K562 (cell line): ENCODE data around the gene ATP8B2. TPM values are rescaled to one million over a fixed set of nuclear protein-coding genes. Genes with fewer than 3 reads are reported as not detected.
A peak's percentile ranks its signal among the peaks of the same experiment; 100 is the strongest.

Source experiments
- ATAC-seq: fragments of 200-7000 bp; cut with Tn5 transposase; 3 replicates; pipeline ENCODE4 v1.9.1; 2020; ENCODE audit warnings: moderate library complexity
- BruUV-seq: library from RNA; stranded (reverse); fragments of 400-500 nt; replicated peaks from 2 replicates; lab custom pipeline; 2021; lab: Mats Ljungman, UMichigan
- CTCF ChIA-PET: fragments of 300-600 bp; formaldehyde crosslinking; extraction: SDS; loops from one replicate; lab custom pipeline; 2021; ENCODE audit warnings: low intra/inter-chr PET ratio; lab: Yijun Ruan, JAX
- POLR2A ChIA-PET: fragments of 300-600, 350-650 bp; sonication (Branson Sonifier 250); formaldehyde crosslinking; extraction: SDS; loops from one replicate; lab custom pipeline; 2021; ENCODE audit warnings: antibody characterized with exemption, inconsistent platforms; lab: Yijun Ruan, JAX
- DNase-seq, 4 experiments: peaks; one replicate each; pipeline versions ENCODE4 v3.0.0 to v3.0.0-alpha.2; 2011 to 2018; ENCODE audit warnings: low spot score in 3 of 4, mixed read lengths in 3 of 4; ENCODE audit errors: extremely low read depth in 1 of 4
- FAIRE-seq: peaks from 2 replicates; lab custom pipeline; 2011; peaks lifted over from hg19 to GRCh38; lab: Jason Lieb, UNC
- H2AFZ ChIP-seq: 2 replicates; pipeline ENCODE4 v1.6.0; 2011; ENCODE audit warnings: low read depth, low read length, control low read depth, inconsistent platforms
- H3K27ac ChIP-seq: fragments of 200-600 bp; 3 replicates; pipeline ENCODE4 v1.8.0; 2011; ENCODE audit warnings: low read depth, mild to moderate bottlenecking, control low read depth, inconsistent platforms, low read length, moderate library complexity, mixed read lengths; ENCODE audit errors: extremely low read depth
- H3K27me3 ChIP-seq, 2 experiments: fragments of 300-600 bp in 1 of 2; 2 replicates in 1 of 2; 3 replicates in 1 of 2; pipeline versions ENCODE4 v1.6.0 to v1.8.0; 2011; ENCODE audit warnings: inconsistent platforms in 2 of 2, low read length in 2 of 2, mild to moderate bottlenecking in 1 of 2, mixed read lengths in 1 of 2, moderate library complexity in 1 of 2; ENCODE audit not compliant: control insufficient read depth in 2 of 2, insufficient read depth in 2 of 2
- H3K36me3 ChIP-seq: fragments of 300-600 bp; 3 replicates; pipeline ENCODE4 v1.8.0; 2011; ENCODE audit warnings: mild to moderate bottlenecking, low read length, inconsistent platforms; ENCODE audit not compliant: control insufficient read depth, insufficient read depth
- H3K4me1 ChIP-seq, 2 experiments: fragments of 200-600 bp in 1 of 2; replicated peaks in 1 of 2; 2 replicates in 1 of 2; 3 replicates in 1 of 2; pipeline versions ENCODE4 v1.5.1 to v1.8.0; 2011; ENCODE audit warnings: inconsistent platforms in 2 of 2, low read length in 2 of 2, mild to moderate bottlenecking in 1 of 2, mixed read lengths in 1 of 2, moderate library complexity in 1 of 2; ENCODE audit not compliant: control insufficient read depth in 2 of 2, insufficient read depth in 2 of 2
- H3K4me2 ChIP-seq: 2 replicates; pipeline ENCODE4 v1.6.1; 2011; ENCODE audit warnings: low read length, control low read depth, inconsistent platforms, mixed read lengths; ENCODE audit not compliant: insufficient read depth
- H3K4me3 ChIP-seq: fragments of 200-600 bp; sonication (generic), shearing (Covaris generic); 2 replicates; pipeline ENCODE4 v1.5.1; 2016; ENCODE audit warnings: control low read depth, inconsistent platforms
- H3K79me2 ChIP-seq: fragments of 200-600 bp; 3 replicates; pipeline ENCODE4 v1.8.0; 2011; ENCODE audit warnings: low read length, inconsistent platforms; ENCODE audit not compliant: control insufficient read depth, insufficient read depth
- H3K9ac ChIP-seq, 2 experiments: 2 replicates each; pipeline versions ENCODE4 v1.6.0 to v1.6.1; 2011; ENCODE audit warnings: low read depth in 2 of 2, low read length in 2 of 2, control low read depth in 1 of 2, inconsistent platforms in 1 of 2, mild to moderate bottlenecking in 1 of 2, mixed read lengths in 1 of 2; ENCODE audit not compliant: insufficient read depth in 1 of 2
- H3K9me1 ChIP-seq: one replicate; pipeline ENCODE4 v1.6.0; 2011; ENCODE audit warnings: inconsistent platforms, mild to moderate bottlenecking, low read length, moderate library complexity; ENCODE audit not compliant: control insufficient read depth, insufficient read depth
- H3K9me3 ChIP-seq: replicated peaks from 2 replicates; pipeline ENCODE4 v1.5.1; 2011; ENCODE audit warnings: low read depth, low read length, inconsistent platforms; ENCODE audit not compliant: control insufficient read depth, insufficient read depth
- H4K20me1 ChIP-seq: replicated peaks from 2 replicates; pipeline ENCODE4 v1.6.1; 2011; ENCODE audit warnings: low read length, inconsistent platforms, mixed read lengths; ENCODE audit not compliant: control insufficient read depth, insufficient read depth
- MAZ ChIP-seq, 2 experiments: fragments of 450-650 bp in 1 of 2; sonication (generic) in 1 of 2; formaldehyde crosslinking; IDR thresholded peaks in 1 of 2; conservative IDR thresholded peaks in 1 of 2; 2 replicates each; pipeline versions ENCODE4 v1.4.0 to v1.5.0; 2020; ENCODE audit warnings: mild to moderate bottlenecking in 1 of 2, missing genetic modification reagents in 1 of 2
- ZNF384 ChIP-seq: IDR thresholded peaks from 2 replicates; pipeline ENCODE4 v1.6.1; 2012; ENCODE audit warnings: low read depth, low read length, improper control_type of control experiment
- ZNF764 ChIP-seq: fragments of 250-450 bp; sonication (Bioruptor Pico); IDR thresholded peaks from 2 replicates; pipeline ENCODE4 v1.4.0; 2020; ENCODE audit warnings: low read depth, mild to moderate bottlenecking, moderate library complexity
- WGBS: fragments of 100-300 bp; shearing (Covaris generic); methylation state at CpG from one replicate; pipeline ENCODE4 v1.1.6; 2016; ENCODE audit warnings: low coverage, mixed read lengths; ENCODE audit not compliant: insufficient coverage; ENCODE audit errors: missing lambda C conversion rate; 5-methylcytosine and 5-hydroxymethylcytosine counted together
- in situ Hi-C: fragments of 300-500 bp; cut with MboI; formaldehyde crosslinking; loops from 4 replicates; pipeline ENCODE4 v1.15.0; 2018; ENCODE audit warnings: inconsistent platforms, mixed read lengths
- intact Hi-C: fragments of 100-400 bp; cut with micrococcal nuclease; formaldehyde crosslinking; loops from 2 replicates; pipeline ENCODE4 v1.14.2; 2022
- polyA plus RNA-seq, 8 experiments: library from polyadenylated mRNA; depleted of rRNA in 4 of 8; stranded (reverse) in 5 of 8; unstranded in 3 of 8; fragments of >200 nt; fragmentation: Nextera tagmentation in 2 of 8; fragmentation: Illumina TruSeq in 1 of 8; extraction: Ambion mirVana in 2 of 8; extraction: Trizol in 1 of 8; gene quantifications; 2 replicates each; pipeline versions ENCODE4 v1.2.1 to v1.2.3, GENCODE V29; 2011 to 2014; ENCODE audit warnings: inconsistent platforms in 1 of 8, missing spikeins in 1 of 8
- total RNA-seq, 7 experiments: library from RNA; depleted of rRNA in 6 of 7; stranded (reverse); fragments of >200 nt in 6 of 7; fragmentation: Illumina TruSeq in 2 of 7; extraction: Trizol in 2 of 7; gene quantifications; 2 replicates each; pipeline versions ENCODE4 v1.2.1 to v1.2.3, GENCODE V29; 2011 to 2021; ENCODE audit warnings: low replicate concordance in 1 of 7
- TF ChIP-seq, protein P1 (sequence below): fragments of 150-350 bp; IDR thresholded peaks from 2 replicates; pipeline ENCODE4 v1.6.1; 2014; ENCODE audit warnings: low read depth, mild to moderate bottlenecking, low read length, borderline replicate concordance
- TF ChIP-seq, protein P2 (sequence below): sonication (generic); formaldehyde crosslinking; IDR thresholded peaks from 2 replicates; pipeline ENCODE4 v1.8.0; 2022; ENCODE audit warnings: missing genetic modification reagents, mild to moderate bottlenecking, borderline replicate concordance
- TF ChIP-seq, protein P3 (sequence below): fragments of 450-650 bp; IDR thresholded peaks from 2 replicates; pipeline ENCODE4 v1.6.1; 2017; ENCODE audit warnings: antibody characterized with exemption, mild to moderate bottlenecking
- TF ChIP-seq, protein P4 (sequence below): sonication (generic); formaldehyde crosslinking; IDR thresholded peaks from 2 replicates; pipeline ENCODE4 v1.4.0; 2020; ENCODE audit warnings: mild to moderate bottlenecking, missing genetic modification reagents

Gene ATP8B2
- total and polyA plus RNA-seq, 9 of the 15 experiments (the other 6 are each of a cell fraction or from before 2014, with no cell fraction given): 0.27 to 33.2 (median 18.4) TPM

DNA sequence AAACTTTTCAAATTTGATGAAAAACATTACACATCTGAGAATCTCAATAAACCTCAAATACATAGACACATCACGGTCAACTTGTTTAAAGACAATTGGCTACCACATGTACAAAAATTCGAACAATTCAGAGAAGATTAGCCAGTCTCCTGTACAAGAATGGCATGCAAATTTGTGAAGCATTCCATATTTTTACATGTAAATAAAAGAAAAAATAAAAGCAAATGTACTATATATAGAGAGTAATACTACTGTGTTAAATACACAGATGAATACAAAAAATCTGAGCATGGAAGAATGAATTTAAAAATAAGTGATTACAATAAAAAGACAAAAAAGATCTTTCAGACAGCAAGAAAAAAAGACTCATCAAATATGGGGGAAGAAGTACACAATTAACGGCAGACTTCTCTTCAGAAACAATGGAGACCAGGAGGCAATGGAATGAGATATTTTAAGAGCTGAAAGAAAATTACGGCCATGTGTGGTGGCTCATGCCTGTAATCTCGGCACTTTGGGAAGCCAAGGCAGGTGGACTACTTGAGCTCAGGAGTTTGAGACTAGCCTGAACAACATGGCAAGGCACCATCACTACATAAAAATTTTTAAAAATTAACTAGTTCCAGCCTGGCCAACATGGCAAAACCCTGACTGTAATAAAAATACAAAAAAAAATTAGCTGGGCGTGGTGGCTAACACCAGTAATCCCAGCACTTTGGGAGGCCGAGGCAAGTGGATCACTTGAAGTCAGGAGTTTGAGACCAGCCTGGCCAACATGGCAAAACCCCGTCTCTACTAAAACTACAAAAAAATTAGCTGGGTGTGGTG, 29.7 kb upstream of the ATP8B2 start:
- intact Hi-C loops (no loop called here), in situ Hi-C loops (no loop called here)
- Histone ChIP-seq H2AFZ (no peak overlapping the region), H3K27ac (no peak overlapping the region), H3K27me3 (no peaks in the 10 kb centered on the region), H3K4me1 (peaks cover 7 to 9% of the 10 kb centered on the region in 2 experiments; a peak in 3 of 5 replicates), H3K4me3 (no peak overlapping the region), H3K9me1 (no peaks in the 10 kb centered on the region), H3K4me2 (no peak overlapping the region), H3K9me3 (peaks cover 8% of the 10 kb centered on the region), H4K20me1 (no peaks in the 10 kb centered on the region), H3K9ac (no peak overlapping the region), H3K79me2 (no peaks in the 10 kb centered on the region), H3K36me3 (no peaks in the 10 kb centered on the region)
- POLR2A ChIA-PET: interaction anchor here (0.8 kb wide), 1 partner anchor 9 kb away, joined by 4 read pairs; no protein-coding TSS in a partner anchor
- CTCF ChIA-PET: no interaction called here
- 22% methylated on average over 8 of the region's 8 CpGs for whole genome bisulfite sequencing
- FAIRE-seq (no peak), DNase-seq (peak in 3 of 4 experiments; percentile 48 to 50 (median 49)), ATAC-seq (no peak)
- no TSS peak for BruUV-seq
- TF ChIP-seq ZNF384 (peak; percentile 41; the same call in 1 of the 2 replicates), ZNF764 (CRISPR knock-in tag) (no peak), MAZ (CRISPR knock-in tag; conservative IDR thresholded peaks at IDR 0.05 in 1 of 2, IDR thresholded peaks at IDR 0.05 in 1 of 2) (peak in 1 of 2 experiments; percentile 36; a peak in 1 of 4 replicates)
- TF ChIP-seq, protein P1, sequence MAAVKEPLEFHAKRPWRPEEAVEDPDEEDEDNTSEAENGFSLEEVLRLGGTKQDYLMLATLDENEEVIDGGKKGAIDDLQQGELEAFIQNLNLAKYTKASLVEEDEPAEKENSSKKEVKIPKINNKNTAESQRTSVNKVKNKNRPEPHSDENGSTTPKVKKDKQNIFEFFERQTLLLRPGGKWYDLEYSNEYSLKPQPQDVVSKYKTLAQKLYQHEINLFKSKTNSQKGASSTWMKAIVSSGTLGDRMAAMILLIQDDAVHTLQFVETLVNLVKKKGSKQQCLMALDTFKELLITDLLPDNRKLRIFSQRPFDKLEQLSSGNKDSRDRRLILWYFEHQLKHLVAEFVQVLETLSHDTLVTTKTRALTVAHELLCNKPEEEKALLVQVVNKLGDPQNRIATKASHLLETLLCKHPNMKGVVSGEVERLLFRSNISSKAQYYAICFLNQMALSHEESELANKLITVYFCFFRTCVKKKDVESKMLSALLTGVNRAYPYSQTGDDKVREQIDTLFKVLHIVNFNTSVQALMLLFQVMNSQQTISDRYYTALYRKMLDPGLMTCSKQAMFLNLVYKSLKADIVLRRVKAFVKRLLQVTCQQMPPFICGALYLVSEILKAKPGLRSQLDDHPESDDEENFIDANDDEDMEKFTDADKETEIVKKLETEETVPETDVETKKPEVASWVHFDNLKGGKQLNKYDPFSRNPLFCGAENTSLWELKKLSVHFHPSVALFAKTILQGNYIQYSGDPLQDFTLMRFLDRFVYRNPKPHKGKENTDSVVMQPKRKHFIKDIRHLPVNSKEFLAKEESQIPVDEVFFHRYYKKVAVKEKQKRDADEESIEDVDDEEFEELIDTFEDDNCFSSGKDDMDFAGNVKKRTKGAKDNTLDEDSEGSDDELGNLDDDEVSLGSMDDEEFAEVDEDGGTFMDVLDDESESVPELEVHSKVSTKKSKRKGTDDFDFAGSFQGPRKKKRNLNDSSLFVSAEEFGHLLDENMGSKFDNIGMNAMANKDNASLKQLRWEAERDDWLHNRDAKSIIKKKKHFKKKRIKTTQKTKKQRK: no peak
- TF ChIP-seq, protein P2, sequence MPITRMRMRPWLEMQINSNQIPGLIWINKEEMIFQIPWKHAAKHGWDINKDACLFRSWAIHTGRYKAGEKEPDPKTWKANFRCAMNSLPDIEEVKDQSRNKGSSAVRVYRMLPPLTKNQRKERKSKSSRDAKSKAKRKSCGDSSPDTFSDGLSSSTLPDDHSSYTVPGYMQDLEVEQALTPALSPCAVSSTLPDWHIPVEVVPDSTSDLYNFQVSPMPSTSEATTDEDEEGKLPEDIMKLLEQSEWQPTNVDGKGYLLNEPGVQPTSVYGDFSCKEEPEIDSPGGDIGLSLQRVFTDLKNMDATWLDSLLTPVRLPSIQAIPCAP: no peak
- TF ChIP-seq, protein P3, sequence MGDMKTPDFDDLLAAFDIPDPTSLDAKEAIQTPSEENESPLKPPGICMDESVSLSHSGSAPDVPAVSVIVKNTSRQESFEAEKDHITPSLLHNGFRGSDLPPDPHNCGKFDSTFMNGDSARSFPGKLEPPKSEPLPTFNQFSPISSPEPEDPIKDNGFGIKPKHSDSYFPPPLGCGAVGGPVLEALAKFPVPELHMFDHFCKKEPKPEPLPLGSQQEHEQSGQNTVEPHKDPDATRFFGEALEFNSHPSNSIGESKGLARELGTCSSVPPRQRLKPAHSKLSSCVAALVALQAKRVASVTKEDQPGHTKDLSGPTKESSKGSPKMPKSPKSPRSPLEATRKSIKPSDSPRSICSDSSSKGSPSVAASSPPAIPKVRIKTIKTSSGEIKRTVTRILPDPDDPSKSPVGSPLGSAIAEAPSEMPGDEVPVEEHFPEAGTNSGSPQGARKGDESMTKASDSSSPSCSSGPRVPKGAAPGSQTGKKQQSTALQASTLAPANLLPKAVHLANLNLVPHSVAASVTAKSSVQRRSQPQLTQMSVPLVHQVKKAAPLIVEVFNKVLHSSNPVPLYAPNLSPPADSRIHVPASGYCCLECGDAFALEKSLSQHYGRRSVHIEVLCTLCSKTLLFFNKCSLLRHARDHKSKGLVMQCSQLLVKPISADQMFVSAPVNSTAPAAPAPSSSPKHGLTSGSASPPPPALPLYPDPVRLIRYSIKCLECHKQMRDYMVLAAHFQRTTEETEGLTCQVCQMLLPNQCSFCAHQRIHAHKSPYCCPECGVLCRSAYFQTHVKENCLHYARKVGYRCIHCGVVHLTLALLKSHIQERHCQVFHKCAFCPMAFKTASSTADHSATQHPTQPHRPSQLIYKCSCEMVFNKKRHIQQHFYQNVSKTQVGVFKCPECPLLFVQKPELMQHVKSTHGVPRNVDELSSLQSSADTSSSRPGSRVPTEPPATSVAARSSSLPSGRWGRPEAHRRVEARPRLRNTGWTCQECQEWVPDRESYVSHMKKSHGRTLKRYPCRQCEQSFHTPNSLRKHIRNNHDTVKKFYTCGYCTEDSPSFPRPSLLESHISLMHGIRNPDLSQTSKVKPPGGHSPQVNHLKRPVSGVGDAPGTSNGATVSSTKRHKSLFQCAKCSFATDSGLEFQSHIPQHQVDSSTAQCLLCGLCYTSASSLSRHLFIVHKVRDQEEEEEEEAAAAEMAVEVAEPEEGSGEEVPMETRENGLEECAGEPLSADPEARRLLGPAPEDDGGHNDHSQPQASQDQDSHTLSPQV: no peak
- TF ChIP-seq, protein P4, sequence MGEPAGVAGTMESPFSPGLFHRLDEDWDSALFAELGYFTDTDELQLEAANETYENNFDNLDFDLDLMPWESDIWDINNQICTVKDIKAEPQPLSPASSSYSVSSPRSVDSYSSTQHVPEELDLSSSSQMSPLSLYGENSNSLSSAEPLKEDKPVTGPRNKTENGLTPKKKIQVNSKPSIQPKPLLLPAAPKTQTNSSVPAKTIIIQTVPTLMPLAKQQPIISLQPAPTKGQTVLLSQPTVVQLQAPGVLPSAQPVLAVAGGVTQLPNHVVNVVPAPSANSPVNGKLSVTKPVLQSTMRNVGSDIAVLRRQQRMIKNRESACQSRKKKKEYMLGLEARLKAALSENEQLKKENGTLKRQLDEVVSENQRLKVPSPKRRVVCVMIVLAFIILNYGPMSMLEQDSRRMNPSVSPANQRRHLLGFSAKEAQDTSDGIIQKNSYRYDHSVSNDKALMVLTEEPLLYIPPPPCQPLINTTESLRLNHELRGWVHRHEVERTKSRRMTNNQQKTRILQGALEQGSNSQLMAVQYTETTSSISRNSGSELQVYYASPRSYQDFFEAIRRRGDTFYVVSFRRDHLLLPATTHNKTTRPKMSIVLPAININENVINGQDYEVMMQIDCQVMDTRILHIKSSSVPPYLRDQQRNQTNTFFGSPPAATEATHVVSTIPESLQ (CRISPR knock-in tag): no peak
